CD4-positive, alpha-beta T cell treated with Interleukin-12 subunit alpha and Interleukin-12 subunit beta, for 1 hour (primary cell): ENCODE results near the gene MARCHF11.

Experiments used
- DNase-seq: peaks from one replicate; pipeline ENCODE4 v3.0.0-alpha.2; 2020

Gene MARCHF11

GRCh38 chr5:16179511-16179935 lies at the start of gene MARCHF11:
Gene MARCHF11 (minus strand): TSS chr5:16179791. CDS start chr5:16179575, 216 bp downstream.
- DNase-seq: no peak

GRCh38 chr5:16225927-16226326 lies 46.3 kb upstream of the MARCHF11 start:
- DNase-seq: no peak

- DNase-seq: no peak
Measured at GRCh38 chr5:16192311-16192710, 12.7 kb upstream of the MARCHF11 start.

GRCh38 chr5:16180789-16181082 lies 1.1 kb upstream of the MARCHF11 start:
- DNase-seq: no peak

GRCh38 chr5:16179936-16180788 lies 571 bp upstream of the MARCHF11 start:
- no peak for DNase-seq

GRCh38 chr5:16178745-16179372 lies 732 bp downstream of the MARCHF11 start:
- no peak for DNase-seq

- DNase-seq: no peak
Measured at GRCh38 chr5:16169550-16169949, 10.0 kb downstream of the MARCHF11 start.

GRCh38 chr5:16160706-16161105 lies 18.9 kb downstream of the MARCHF11 start:
- peak; percentile 8 for DNase-seq

GRCh38 chr5:16159636-16160035 lies 20.0 kb downstream of the MARCHF11 start:
- DNase-seq: no peak

GRCh38 chr5:16156152-16156551 lies 23.4 kb downstream of the MARCHF11 start:
- DNase-seq: no peak

- DNase-seq: no peak
Measured at GRCh38 chr5:16152601-16153568, 26.7 kb downstream of the MARCHF11 start.

- DNase-seq: no peak
Measured at GRCh38 chr5:16149621-16150020, 30.0 kb downstream of the MARCHF11 start.

- DNase-seq: no peak
Measured at GRCh38 chr5:16147179-16147900, 32.3 kb downstream of the MARCHF11 start.

GRCh38 chr5:16144416-16144815 lies 35.2 kb downstream of the MARCHF11 start:
- DNase-seq: no peak

GRCh38 chr5:16143361-16144049 lies 36.1 kb downstream of the MARCHF11 start:
- DNase-seq: no peak

- no peak for DNase-seq
Measured at GRCh38 chr5:16140944-16141343, 38.6 kb downstream of the MARCHF11 start.

GRCh38 chr5:16140417-16140816 lies 39.2 kb downstream of the MARCHF11 start:
- DNase-seq: no peak

GRCh38 chr5:16137177-16137576 lies 42.4 kb downstream of the MARCHF11 start:
- no peak for DNase-seq

GRCh38 chr5:16135506-16135905 lies 44.1 kb downstream of the MARCHF11 start:
- DNase-seq: no peak

GRCh38 chr5:16135003-16135402 lies 44.6 kb downstream of the MARCHF11 start:
- DNase-seq: no peak

GRCh38 chr5:16134204-16134603 lies 45.4 kb downstream of the MARCHF11 start:
- DNase-seq: no peak

- no peak for DNase-seq
Measured at GRCh38 chr5:16131878-16132277, 47.7 kb downstream of the MARCHF11 start.
